ENCODE data around the gene IFNA1.
A peak's percentile ranks its signal among the peaks of the same experiment; 100 is the strongest.
"Not testable (repeated sequence)": the region's sequence is repeated elsewhere in the genome, so short reads cannot be mapped to it uniquely, and the experiment has no call there.

Gene IFNA1

GRCh38 chr9:21440139-21440538, at the start of gene IFNA1:
TSS of gene IFNA1 (plus strand) at chr9:21440439. CDS start at chr9:21440508, 69 bp downstream.
- no peak for DNase-seq (ENCODE audit: low read depth in 2 of 2, low spot score in 1 of 2)

- DNase-seq (ENCODE audit: low read depth in 2 of 2, low spot score in 1 of 2) = no peak
These were observed 48.0 kb upstream of the IFNA1 start for GRCh38 chr9:21392270-21392669.

- DNase-seq (ENCODE audit: low read depth in 2 of 2, low spot score in 1 of 2) = peak; percentile 16 to 34
These were observed 44.2 kb upstream of the IFNA1 start for GRCh38 chr9:21395778-21396717.

- DNase-seq (ENCODE audit: low read depth in 2 of 2, low spot score in 1 of 2) = no peak
These were observed 41.2 kb upstream of the IFNA1 start for GRCh38 chr9:21398955-21399489.

- no peak for DNase-seq (ENCODE audit: low read depth in 2 of 2, low spot score in 1 of 2)
These were observed 40.3 kb upstream of the IFNA1 start for GRCh38 chr9:21399956-21400355.

- no peak for DNase-seq (ENCODE audit: low read depth in 2 of 2, low spot score in 1 of 2)
These were observed 37.6 kb upstream of the IFNA1 start for GRCh38 chr9:21402386-21403251.

GRCh38 chr9:21404146-21404545, 36.1 kb upstream of the IFNA1 start:
- no peak for DNase-seq (ENCODE audit: low read depth in 2 of 2, low spot score in 1 of 2)

- DNase-seq (ENCODE audit: low read depth in 2 of 2, low spot score in 1 of 2) = no peak
These were observed 31.4 kb upstream of the IFNA1 start, which contains the start of gene IFNA8 for GRCh38 chr9:21408817-21409216. TSS of gene IFNA8 (plus strand) at chr9:21409117. CDS start at chr9:21409177, 60 bp downstream.

- no peak for DNase-seq (ENCODE audit: low read depth in 2 of 2, low spot score in 1 of 2)
These were observed 28.1 kb upstream of the IFNA1 start for GRCh38 chr9:21412107-21412506.

- DNase-seq (ENCODE audit: low read depth in 2 of 2, low spot score in 1 of 2) = no peak
These were observed 27.1 kb upstream of the IFNA1 start for GRCh38 chr9:21413151-21413550.

GRCh38 chr9:21413624-21414023, 26.6 kb upstream of the IFNA1 start:
- no peak for DNase-seq (ENCODE audit: low read depth in 2 of 2, low spot score in 1 of 2)

- DNase-seq (ENCODE audit: low read depth in 2 of 2, low spot score in 1 of 2) = no peak
These were observed 25.9 kb upstream of the IFNA1 start for GRCh38 chr9:21414220-21414940.

- no peak for DNase-seq (ENCODE audit: low read depth in 2 of 2, low spot score in 1 of 2)
These were observed 24.6 kb upstream of the IFNA1 start for GRCh38 chr9:21415493-21416267.

GRCh38 chr9:21428235-21428634, 12.0 kb upstream of the IFNA1 start:
- no peak for DNase-seq (ENCODE audit: low read depth in 2 of 2, low spot score in 1 of 2)

GRCh38 chr9:21429191-21429590, 11.0 kb upstream of the IFNA1 start:
- DNase-seq (ENCODE audit: low read depth in 2 of 2, low spot score in 1 of 2) = no peak

GRCh38 chr9:21432672-21433425, 7.4 kb upstream of the IFNA1 start:
- DNase-seq (ENCODE audit: low read depth in 2 of 2, low spot score in 1 of 2) = no peak

GRCh38 chr9:21434202-21435014, 5.8 kb upstream of the IFNA1 start:
- peak in 1 of 2 donors; percentile 24 for DNase-seq (ENCODE audit: low read depth in 2 of 2, low spot score in 1 of 2)

- DNase-seq (ENCODE audit: low read depth in 2 of 2, low spot score in 1 of 2) = not testable (repeated sequence)
These were observed 5.2 kb upstream of the IFNA1 start for GRCh38 chr9:21435015-21435383.

Data from stimulated activated CD8-positive, alpha-beta memory T cell treated with anti-CD3 and anti-CD28 coated beads, Interleukin-4, amount 100 ng/mL, for 4 hours (primary cell).